Activated CD4-positive, alpha-beta T cell treated with anti-CD3 and anti-CD28 coated beads for 36 hours (primary cell): ENCODE data around the gene CYBRD1. TPM values are rescaled to one million over a fixed set of nuclear protein-coding genes. Genes with fewer than 3 reads are reported as not detected.
A peak's percentile ranks its signal among the peaks of the same experiment; 100 is the strongest.
"Not testable (repeated sequence)": the region's sequence is repeated elsewhere in the genome, so short reads cannot be mapped to it uniquely, and the experiment has no call there.

ENCODE experiments used
- ATAC-seq: fragments of 200-7000 bp; cut with Tn5 transposase; one replicate; pipeline ENCODE4 v1.10.0; 2021; ENCODE audit warnings: mild to moderate bottlenecking, moderate library complexity
- CTCF ChIA-PET: fragments of 350-600 bp; sonication (Branson Sonifier 250); formaldehyde crosslinking; loops from one replicate; lab custom pipeline; 2021; ENCODE audit warnings: antibody characterized with exemption; lab: Charles Lee
- POLR2A ChIA-PET: fragments of 350-600 bp; sonication (Branson Sonifier 250); formaldehyde crosslinking; loops from one replicate; lab custom pipeline; 2021; ENCODE audit warnings: antibody characterized with exemption, inconsistent platforms; lab: Charles Lee
- DNase-seq: peaks from one replicate; pipeline ENCODE4 v3.0.0-alpha.2; 2020
- H3K27ac Mint-ChIP-seq: one replicate; pipeline ENCODE4 v1.8.0; 2021; ENCODE audit warnings: mixed read lengths
- H3K27me3 Mint-ChIP-seq: one replicate; pipeline ENCODE4 v1.8.0; 2021; ENCODE audit warnings: mixed read lengths
- H3K36me3 Mint-ChIP-seq: one replicate; pipeline ENCODE4 v1.8.0; 2021; ENCODE audit warnings: low read depth, mixed read lengths
- H3K4me1 Mint-ChIP-seq: one replicate; pipeline ENCODE4 v1.8.0; 2021; ENCODE audit warnings: mixed read lengths
- H3K4me3 Mint-ChIP-seq: one replicate; pipeline ENCODE4 v1.8.0; 2021; ENCODE audit warnings: mild to moderate bottlenecking, moderate library complexity, mixed read lengths
- H3K9me3 Mint-ChIP-seq: one replicate; pipeline ENCODE4 v1.8.0; 2021; ENCODE audit warnings: low read depth, mixed read lengths
- intact Hi-C, 2 experiments: fragments of 100-400 bp; cut with DNase I in 1 of 2; cut with micrococcal nuclease in 1 of 2; formaldehyde crosslinking; loops; one replicate each; pipeline versions ENCODE4 v1.14.2 to v1.15.1; 2022 to 2024; cut with DNase I, micrococcal nuclease
- total RNA-seq, 2 experiments: library from RNA; stranded (reverse); gene quantifications; one replicate each; pipeline ENCODE4 v1.2.3, GENCODE V29; 2021

The CYBRD1 gene
- total RNA-seq, 2 experiments from 2014 or later: 0.74 to 1.4 TPM

DNA sequence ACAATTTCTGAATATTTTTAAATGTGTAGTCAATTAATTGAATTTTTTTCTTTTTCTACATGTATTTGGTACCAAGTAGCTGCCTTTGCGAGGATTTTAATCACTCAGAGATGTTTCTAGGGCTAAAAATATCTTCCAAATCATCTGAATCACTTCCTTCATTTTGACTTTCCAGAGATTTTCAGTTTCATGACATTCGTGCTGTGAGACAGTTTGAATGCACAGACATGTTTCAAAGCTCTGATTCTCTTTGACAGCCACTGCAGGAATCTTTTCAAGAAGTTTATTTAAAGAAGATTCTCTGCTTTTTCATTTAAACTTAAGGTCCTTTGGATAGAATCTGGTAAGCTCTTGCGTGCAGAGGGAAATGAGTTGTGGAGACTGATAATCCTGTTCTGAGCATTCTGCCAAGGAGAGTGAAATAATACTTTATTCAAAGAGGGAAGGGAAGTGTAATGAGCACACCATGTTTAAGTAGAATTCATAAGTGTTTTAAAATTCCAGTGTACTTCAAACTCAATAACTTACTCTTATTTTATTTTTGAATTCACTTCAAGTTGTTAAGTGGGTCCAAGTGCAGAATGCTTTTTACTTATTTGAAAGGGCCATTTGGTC is 9.7 kb downstream of the CYBRD1 start:
- Mint-ChIP-seq H3K9me3 (peaks cover 3% of the 10 kb centered on the region), H3K27me3 (peaks cover 16% of the 10 kb centered on the region), H3K36me3 (no peaks in the 10 kb centered on the region), H3K4me3 (no peak overlapping the region), H3K4me1 (no peaks in the 10 kb centered on the region), H3K27ac (no peak overlapping the region)
- POLR2A ChIA-PET: interaction anchor here (0.6 kb wide), 2 partner anchors 238 to 271 kb away, joined by 3 to 5 read pairs; no protein-coding TSS in a partner anchor
- DNase-seq (no peak), ATAC-seq (no peak)
- CTCF ChIA-PET: interaction anchor here (0.8 to 1.6 kb wide), 9 partner anchors 10 to 288 kb away, joined by 3 to 10 read pairs (median 3); partner anchors contain the start of gene CYBRD1
- intact Hi-C loops: no loop called here

- H3K9me3 Mint-ChIP-seq: peaks cover 3% of the 10 kb centered on the region
- CTCF ChIA-PET: interaction anchor here (0.8 kb wide), 1 partner anchor 649 kb away, joined by 3 read pairs; no protein-coding TSS in a partner anchor
Measured at GRCh38 chr2:171533331-171533730, 11.1 kb downstream of the CYBRD1 start.

DNA sequence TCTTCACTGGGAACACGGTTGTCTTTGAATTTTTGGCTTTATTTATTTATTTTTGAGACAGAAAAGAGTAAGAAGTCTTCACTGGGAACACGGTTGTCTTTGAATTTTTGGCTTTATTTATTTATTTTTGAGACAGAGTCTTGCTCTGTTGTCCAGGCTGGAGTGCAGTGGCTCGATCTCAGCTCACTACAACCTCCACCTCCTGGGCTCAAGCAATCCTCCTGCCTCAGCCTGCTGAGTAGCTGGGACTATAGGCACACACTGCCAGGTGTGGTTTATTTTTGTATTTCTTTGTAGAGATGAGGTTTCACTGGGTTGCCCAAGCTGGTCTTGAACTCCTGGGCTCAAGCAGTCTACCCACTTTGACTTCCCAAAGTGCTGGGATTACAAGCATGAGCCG is 13.3 kb downstream of the CYBRD1 start:
- ATAC-seq, intact Hi-C loops, H3K4me1 Mint-ChIP-seq, H3K27ac Mint-ChIP-seq, H3K36me3 Mint-ChIP-seq, H3K4me3 Mint-ChIP-seq, POLR2A ChIA-PET, H3K27me3 Mint-ChIP-seq, H3K9me3 Mint-ChIP-seq, DNase-seq: not testable (repeated sequence)
- CTCF ChIA-PET: interaction anchor here (0.6 kb wide), 1 partner anchor 11 kb away, joined by 5 read pairs; no protein-coding TSS in a partner anchor

More at GRCh38 chr2:171533331-171533730, 11.1 kb downstream of the CYBRD1 start:
- intact Hi-C loops: no loop called here
- no peak for ATAC-seq
- Mint-ChIP-seq H3K36me3 (no peaks in the 10 kb centered on the region), H3K4me1 (no peaks in the 10 kb centered on the region), H3K4me3 (no peak overlapping the region), H3K27me3 (peaks cover 10% of the 10 kb centered on the region), H3K27ac (no peak overlapping the region)
- POLR2A ChIA-PET: no interaction called here
- no peak for DNase-seq

- H3K4me1 Mint-ChIP-seq: no peaks in the 10 kb centered on the region
- no peaks in the 10 kb centered on the region for H3K9me3 Mint-ChIP-seq
- ChIA-PET CTCF (interaction anchor here (2.6 kb wide), 1 partner anchor 9 kb away, joined by 10 read pairs; no protein-coding TSS in a partner anchor), POLR2A (no interaction called here)
- H3K27ac Mint-ChIP-seq: no peak overlapping the region
- intact Hi-C loops: no loop called here
- ATAC-seq (no peak), DNase-seq (no peak)
- H3K27me3 Mint-ChIP-seq: peaks cover 8% of the 10 kb centered on the region
- no peak overlapping the region for H3K4me3 Mint-ChIP-seq
- H3K36me3 Mint-ChIP-seq: no peaks in the 10 kb centered on the region
Measured at GRCh38 chr2:171540437-171540836, 18.2 kb downstream of the CYBRD1 start.

DNA sequence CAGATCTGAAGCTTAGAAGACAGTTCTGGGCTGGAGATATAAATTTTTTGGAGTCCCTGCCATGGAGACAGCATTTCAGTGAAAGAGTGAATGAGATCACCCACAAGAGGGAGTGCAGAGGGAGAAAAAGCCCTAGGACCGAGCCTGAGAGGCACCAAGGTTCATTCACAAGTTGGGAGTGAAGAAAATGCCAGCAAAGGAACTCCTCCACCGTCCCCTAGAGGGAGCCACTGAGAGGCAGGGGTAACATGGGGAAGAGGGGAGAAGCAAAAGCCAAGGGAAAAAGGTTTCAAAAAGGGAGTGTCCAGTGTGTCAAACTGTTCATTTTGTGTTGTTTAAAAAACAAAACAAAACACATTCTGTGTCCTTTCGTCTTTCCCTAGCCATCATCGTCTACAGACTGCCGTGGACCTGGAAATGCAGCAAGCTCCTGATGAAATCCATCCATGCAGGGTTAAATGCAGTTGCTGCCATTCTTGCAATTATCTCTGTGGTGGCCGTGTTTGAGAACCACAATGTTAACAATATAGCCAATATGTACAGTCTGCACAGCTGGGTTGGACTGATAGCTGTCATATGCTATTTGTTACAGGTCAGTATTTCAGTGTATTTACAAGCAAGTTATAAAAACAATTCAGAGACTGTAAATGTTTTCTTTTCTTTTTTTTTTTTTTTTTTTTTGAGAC is 19.1 kb downstream of the CYBRD1 start:
- peak; percentile 38 for DNase-seq
- intact Hi-C loops: no loop called here
- Mint-ChIP-seq H3K4me3 (no peak overlapping the region), H3K27me3 (peaks cover 10% of the 10 kb centered on the region), H3K27ac (no peak overlapping the region), H3K4me1 (no peaks in the 10 kb centered on the region), H3K36me3 (no peaks in the 10 kb centered on the region), H3K9me3 (no peaks in the 10 kb centered on the region)
- CTCF ChIA-PET: interaction anchor here (0.6 to 2.6 kb wide), 3 partner anchors 9 to 159 kb away, joined by 3 to 10 read pairs (median 5); no protein-coding TSS in a partner anchor
- ATAC-seq: no peak
- POLR2A ChIA-PET: no interaction called here

GRCh38 chr2:171545086-171545485 is 22.8 kb downstream of the CYBRD1 start:
- ChIA-PET CTCF (no interaction called here), POLR2A (no interaction called here)
- Mint-ChIP-seq H3K4me1 (no peaks in the 10 kb centered on the region), H3K36me3 (no peaks in the 10 kb centered on the region), H3K27me3 (peaks cover 10% of the 10 kb centered on the region), H3K4me3 (no peak overlapping the region), H3K27ac (no peak overlapping the region), H3K9me3 (no peaks in the 10 kb centered on the region)
- ATAC-seq (no peak), DNase-seq (no peak)
- intact Hi-C loops: no loop called here

GRCh38 chr2:171547256-171547655 is 25.0 kb downstream of the CYBRD1 start:
- Mint-ChIP-seq H3K9me3 (no peaks in the 10 kb centered on the region), H3K4me3 (no peak overlapping the region), H3K4me1 (no peaks in the 10 kb centered on the region), H3K36me3 (no peaks in the 10 kb centered on the region), H3K27me3 (peaks cover 5% of the 10 kb centered on the region), H3K27ac (no peak overlapping the region)
- ATAC-seq (no peak), DNase-seq (no peak)
- CTCF ChIA-PET: interaction anchor here (0.7 kb wide), 1 partner anchor 1423 kb away, joined by 3 read pairs; no protein-coding TSS in a partner anchor
- intact Hi-C loops: no loop called here
- POLR2A ChIA-PET: no interaction called here

DNA sequence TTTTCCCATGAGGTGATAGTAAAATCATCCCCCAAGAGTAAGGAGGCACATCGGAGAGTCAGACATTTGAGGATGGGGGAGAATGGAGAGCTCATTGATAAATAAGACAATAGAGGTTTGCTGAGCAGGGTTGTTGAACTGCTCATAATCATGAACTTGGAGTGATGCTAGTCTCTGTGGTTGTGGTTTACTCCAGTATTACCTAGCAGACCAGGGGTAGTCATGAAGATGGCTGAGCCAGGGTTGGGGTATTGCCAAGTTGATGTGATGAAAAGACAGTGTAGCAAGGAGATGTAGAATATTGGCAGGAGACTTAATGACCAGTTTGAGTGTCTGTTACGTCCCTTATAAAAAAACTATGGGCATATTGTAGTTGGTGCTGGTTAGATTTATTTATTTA is 25.4 kb downstream of the CYBRD1 start:
- H3K9me3 Mint-ChIP-seq: no peaks in the 10 kb centered on the region
- ATAC-seq (peak; percentile 39), DNase-seq (no peak)
- ChIA-PET CTCF (interaction anchor here (0.7 kb wide), 1 partner anchor 1422 kb away, joined by 3 read pairs; no protein-coding TSS in a partner anchor), POLR2A (no interaction called here)
- H3K27me3 Mint-ChIP-seq: peaks cover 5% of the 10 kb centered on the region
- no peaks in the 10 kb centered on the region for H3K36me3 Mint-ChIP-seq
- no peaks in the 10 kb centered on the region for H3K4me1 Mint-ChIP-seq
- H3K4me3 Mint-ChIP-seq: no peak overlapping the region
- intact Hi-C loops: no loop called here
- no peak overlapping the region for H3K27ac Mint-ChIP-seq

DNA sequence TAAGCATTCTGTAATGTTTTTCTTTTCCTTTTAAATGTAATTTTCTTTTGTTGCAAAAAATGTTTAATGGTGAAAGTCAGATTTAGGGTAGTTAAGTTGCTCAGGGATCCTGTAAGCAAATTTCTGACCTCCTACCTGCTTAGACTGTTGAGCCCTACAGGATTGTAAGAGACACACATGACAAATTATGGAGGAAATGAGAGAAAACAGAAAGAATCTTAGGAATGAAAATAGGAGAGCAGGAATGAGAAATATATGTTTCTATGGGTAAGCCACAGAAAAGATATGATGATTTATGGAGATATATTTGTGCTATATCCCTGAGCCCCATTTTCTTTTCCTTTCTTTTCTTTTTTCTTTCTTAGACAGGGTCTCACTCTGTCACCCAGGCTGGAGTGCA is 28.3 kb downstream of the CYBRD1 start:
- Mint-ChIP-seq H3K4me3 (no peak overlapping the region), H3K4me1 (no peaks in the 10 kb centered on the region), H3K27me3 (peaks cover 2% of the 10 kb centered on the region), H3K9me3 (no peaks in the 10 kb centered on the region), H3K27ac (no peak overlapping the region), H3K36me3 (no peaks in the 10 kb centered on the region)
- POLR2A ChIA-PET: no interaction called here
- DNase-seq: no peak
- CTCF ChIA-PET: no interaction called here
- no peak for ATAC-seq
- intact Hi-C loops: loop anchor here in 1 of 2 experiments (10.0 kb wide), 1 partner anchor 576 kb away; no protein-coding TSS in a partner anchor

GRCh38 chr2:171551836-171552235 is 29.6 kb downstream of the CYBRD1 start:
- Mint-ChIP-seq H3K4me3 (no peak overlapping the region), H3K27me3 (no peaks in the 10 kb centered on the region), H3K9me3 (no peaks in the 10 kb centered on the region), H3K27ac (no peak overlapping the region), H3K4me1 (no peaks in the 10 kb centered on the region), H3K36me3 (no peaks in the 10 kb centered on the region)
- CTCF ChIA-PET: interaction anchor here (0.8 to 1.4 kb wide), 2 partner anchors 20 to 622 kb away, joined by 3 to 4 read pairs; no protein-coding TSS in a partner anchor
- DNase-seq: no peak
- no peak for ATAC-seq
- POLR2A ChIA-PET: no interaction called here
- intact Hi-C loops: loop anchor here in 1 of 2 experiments (10.0 kb wide), 1 partner anchor 577 kb away; no protein-coding TSS in a partner anchor

DNA sequence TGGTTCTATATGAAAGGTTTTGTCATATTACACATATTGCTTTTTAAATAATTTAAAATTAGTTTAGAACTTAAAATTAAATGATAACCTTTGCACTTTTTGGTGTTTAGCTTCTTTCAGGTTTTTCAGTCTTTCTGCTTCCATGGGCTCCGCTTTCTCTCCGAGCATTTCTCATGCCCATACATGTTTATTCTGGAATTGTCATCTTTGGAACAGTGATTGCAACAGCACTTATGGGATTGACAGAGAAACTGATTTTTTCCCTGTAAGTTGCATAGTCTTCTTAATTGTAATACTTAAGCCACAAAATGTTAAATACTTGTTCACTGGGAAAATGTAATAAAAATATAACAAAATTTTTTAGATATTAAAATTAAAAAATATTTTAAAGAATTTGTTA is 31.0 kb downstream of the CYBRD1 start:
- no peaks in the 10 kb centered on the region for H3K36me3 Mint-ChIP-seq
- H3K4me3 Mint-ChIP-seq: no peak overlapping the region
- H3K4me1 Mint-ChIP-seq: peaks cover 3% of the 10 kb centered on the region
- H3K27ac Mint-ChIP-seq: no peak overlapping the region
- DNase-seq (no peak), ATAC-seq (no peak)
- no peaks in the 10 kb centered on the region for H3K9me3 Mint-ChIP-seq
- H3K27me3 Mint-ChIP-seq: no peaks in the 10 kb centered on the region
- intact Hi-C loops: loop anchor here in 1 of 2 experiments (10.0 kb wide), 1 partner anchor 578 kb away; no protein-coding TSS in a partner anchor
- ChIA-PET POLR2A (no interaction called here), CTCF (interaction anchor here (1.0 to 1.5 kb wide), 2 partner anchors 14 to 21 kb away, joined by 3 read pairs; no protein-coding TSS in a partner anchor)
